HG02759 (cell line): ENCODE measurements around the gene TSPAN15.

Experiments used
- ATAC-seq: cut with Tn5 transposase; IDR thresholded peaks from one replicate; pipeline ENCODE4 v1.9.1; 2021; ENCODE audit warnings: mild to moderate bottlenecking, moderate library complexity; ENCODE audit not compliant: unreplicated experiment

TSPAN15 gene

DNA sequence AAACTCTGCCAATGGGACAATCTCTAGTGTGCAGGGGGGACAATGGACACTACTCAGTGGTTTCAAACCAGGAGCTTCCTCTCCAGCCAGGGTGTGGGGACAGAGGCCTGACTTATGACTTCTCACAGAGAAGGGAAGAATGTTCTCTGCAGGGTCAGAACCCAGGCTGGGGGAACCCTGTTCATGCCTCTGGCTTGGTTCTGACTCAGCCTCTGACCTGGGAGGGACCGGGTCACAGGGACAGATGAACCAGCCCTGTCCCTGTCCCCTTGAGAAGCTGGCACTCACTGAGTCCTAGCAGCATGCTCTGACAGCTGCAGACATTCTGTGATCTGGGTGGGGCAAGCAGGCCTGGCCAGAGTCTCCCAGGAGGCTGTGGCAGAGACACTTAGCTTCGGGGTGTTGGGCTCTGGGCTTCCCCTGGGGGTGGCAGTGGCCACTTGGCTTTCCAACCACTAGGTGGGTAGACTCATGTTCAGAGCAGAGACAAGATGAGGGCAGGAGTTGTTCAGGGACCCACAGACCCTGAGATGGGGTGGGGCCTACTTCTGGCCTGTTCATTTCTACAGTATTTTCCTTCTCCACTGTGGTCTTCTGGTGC is 13.6 kb downstream of the TSPAN15 start:
- ATAC-seq, result peak; percentile 39

DNA sequence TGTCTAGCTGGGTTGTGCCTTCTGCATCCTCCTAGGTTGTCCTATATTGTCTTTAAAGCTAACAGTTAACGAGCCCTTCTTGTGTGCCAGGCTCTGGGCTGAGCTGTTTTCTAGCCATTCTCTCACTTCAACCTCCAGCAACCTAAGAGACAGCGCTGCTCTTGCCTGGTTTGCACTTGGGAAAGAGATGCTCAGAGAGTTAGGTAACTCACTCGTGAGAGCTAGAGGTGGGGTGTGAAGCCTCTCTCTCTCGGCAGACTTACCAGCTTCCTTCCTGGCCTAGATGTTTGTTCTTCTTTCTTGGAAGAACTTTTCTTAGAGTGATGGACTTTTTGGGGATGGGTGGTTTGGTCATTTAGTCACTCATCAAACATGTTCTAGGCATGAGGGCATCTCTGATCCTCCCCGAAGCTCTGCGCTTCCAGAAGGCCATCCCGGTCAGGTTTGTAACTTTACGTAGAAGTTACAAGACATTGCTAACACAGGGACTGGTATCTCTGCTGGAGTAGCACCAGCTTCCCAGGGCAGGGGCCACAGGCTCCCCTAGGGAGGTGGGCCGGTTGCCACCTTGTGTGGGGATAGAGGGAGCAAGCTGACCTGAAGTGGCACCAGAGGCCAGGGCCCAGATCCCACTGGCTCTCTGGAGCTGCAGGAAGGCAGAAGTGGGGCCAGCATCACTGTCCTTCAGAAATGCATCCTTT is 14.3 kb downstream of the TSPAN15 start:
- ATAC-seq, result no peak

DNA sequence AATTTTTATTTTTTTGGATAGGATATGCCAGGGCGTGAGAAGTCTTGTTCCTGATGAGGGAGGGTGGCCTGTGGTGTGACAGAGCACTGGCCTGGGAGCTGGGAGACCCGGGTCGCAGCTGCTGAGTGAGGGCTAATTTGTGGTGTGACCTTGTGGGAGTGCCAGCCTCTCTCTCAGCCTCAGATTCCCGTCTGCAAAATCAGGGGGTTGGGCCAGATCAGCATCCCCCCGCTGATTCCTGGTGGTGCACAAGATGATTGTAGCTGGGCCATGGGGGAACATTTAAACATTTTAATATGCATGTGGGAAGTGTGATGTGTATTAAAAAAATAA is 14.9 kb downstream of the TSPAN15 start:
- no peak for ATAC-seq

DNA sequence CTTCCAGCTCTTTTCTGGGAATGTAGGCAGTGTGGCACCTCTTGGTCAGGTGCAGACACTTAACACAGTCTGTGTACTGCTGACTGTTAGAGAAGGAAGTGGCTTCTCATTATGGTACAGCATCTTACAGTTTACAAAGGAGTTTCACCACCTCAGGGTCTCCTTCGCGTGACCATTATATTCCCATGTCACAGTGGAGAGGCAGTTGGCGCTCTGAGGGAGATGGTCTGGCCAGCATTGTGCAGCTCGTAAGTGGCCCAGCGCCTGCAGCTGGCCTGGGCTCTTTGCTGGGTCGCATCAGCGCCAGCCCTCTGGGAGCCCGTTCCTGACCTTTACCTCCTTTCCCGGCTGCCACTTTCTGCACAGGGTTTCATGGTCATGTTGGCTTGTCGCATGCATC is 15.4 kb downstream of the TSPAN15 start:
- ATAC-seq, result no peak

DNA sequence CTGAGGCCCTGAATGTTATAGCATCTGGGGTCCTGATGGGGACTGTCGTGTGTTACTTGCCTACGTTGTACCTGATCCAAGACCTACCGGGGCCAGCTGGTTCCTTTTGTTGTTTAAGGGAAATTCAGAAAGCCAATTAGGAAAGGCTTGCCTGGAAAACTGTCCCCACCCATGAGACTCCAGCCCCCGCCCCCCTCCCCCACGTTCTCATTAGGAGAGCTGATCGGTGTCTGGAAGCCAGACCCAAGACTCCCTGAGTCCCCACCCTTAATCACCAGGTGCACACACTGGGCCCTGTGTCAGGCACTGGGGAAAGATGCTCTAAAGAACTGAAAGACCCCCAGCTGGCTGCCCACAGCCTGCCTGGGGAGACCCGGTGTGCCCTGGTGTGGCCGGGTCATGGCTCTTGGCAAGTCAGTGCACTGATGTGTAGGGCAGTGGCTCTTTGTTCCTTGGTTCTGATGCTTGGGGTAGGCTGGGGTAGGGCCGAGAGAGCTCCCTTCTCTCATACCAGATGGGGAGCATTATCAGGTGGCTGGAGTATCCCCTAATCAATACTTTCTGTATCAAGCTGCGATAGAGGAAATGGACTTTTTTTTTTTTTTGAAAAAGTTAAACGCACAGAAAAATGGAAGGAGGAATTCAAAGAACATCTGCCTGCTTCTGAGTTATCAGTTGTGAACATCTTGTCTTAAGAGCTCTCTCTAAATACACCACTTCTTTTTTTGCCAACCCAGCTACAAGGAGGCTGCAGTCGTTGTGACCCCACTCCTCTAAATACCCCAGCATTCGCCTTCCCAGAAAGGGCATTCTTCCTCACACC is 16.9 kb downstream of the TSPAN15 start:
- no peak for ATAC-seq

DNA sequence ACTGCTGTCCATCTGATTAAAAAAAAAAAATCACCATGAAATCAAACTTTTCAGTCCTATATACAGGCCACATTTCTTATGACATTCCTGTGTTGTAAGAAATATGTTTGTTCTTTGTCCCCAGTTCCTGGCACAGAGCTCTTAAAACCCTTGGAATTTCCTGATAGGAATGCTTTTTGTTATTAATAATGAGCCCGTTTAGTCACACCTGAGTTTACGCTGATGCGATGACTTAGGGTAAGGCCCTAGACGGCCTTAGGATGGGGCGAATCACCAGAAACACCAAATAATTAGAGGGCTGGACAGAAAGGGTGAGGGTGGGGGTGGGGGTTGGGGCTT is 17.5 kb downstream of the TSPAN15 start:
- ATAC-seq, result no peak

DNA sequence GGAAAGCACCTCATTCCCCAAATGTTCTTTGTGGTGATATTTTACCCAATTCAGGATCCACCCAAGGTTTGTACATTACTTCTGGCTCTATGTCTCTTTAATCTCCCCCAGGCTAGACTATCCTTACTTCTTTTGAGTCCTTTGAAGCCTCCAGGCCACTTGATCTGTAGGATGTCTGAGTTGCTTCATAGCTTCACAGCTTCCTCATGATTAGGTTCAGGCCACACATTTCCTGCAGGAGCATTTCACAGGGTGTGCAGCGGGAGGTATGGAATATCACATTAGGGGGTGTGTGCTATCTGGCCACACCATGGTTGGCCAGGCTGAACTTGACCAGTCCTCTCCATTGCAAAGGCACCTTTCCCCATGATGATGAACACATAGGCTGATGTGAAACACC is 18.7 kb downstream of the TSPAN15 start:
- no peak for ATAC-seq

DNA sequence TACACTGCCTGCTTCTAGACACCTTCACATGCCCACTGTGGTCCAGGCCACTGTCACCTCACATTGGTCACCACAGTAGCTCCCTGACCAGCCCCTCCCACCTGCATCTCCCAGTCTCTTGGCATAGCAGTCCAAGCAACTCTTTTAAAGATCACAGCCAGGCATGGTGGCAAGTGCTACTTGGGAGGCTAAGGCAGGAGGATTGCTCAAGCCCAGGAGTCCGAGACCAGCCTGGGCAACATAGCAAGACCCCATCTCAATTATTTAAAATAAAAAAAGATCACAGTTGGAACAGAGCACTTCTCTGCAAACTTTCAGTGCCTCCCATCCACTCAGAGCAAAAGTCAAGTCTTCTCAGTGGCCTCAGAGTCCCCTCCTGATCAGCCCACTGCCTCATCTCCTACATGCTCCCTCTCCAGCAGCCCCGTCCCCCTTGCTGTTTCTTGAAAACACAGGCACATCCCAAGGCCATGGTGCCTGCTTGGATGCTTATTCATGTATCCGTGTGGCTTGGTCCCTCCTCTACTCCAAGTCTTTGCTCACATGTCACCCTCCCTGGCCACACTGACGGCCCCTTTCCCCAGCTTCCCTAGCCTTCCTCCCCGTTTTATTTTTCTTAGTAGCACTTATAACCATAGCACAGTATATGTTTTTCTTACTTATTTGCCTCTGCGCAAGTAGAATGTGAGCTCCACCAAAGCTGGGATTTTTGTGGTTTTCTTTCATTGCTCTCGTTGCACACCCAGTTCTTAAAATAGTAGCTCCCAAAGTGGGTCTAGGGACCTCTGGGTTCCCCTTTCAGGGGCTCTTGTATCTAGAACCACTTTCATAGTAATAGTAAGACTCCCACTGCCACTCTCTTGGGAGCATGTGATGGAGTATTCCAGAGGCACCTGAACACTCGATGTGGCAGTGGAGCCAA is 19.5 kb downstream of the TSPAN15 start:
- no peak for ATAC-seq

DNA sequence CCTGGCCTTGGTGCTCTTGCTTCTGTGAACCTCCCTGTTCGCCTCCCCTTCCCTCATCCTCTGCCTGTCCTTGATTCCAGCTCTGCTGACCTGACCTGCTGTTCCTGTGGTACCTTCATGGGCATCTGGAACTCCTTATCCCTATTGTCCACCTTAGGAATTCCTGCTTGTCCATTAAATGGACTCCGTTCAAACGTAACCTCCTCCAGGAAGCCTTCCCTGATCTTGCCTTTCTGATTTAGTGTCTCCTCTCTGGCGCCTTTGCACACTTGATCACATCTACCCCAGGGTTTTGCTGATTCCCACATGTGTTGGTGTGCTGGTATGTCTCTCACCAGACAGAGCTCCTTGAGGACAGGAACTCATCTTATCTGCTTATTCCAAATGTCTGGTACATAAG is 20.9 kb downstream of the TSPAN15 start:
- no peak for ATAC-seq

DNA sequence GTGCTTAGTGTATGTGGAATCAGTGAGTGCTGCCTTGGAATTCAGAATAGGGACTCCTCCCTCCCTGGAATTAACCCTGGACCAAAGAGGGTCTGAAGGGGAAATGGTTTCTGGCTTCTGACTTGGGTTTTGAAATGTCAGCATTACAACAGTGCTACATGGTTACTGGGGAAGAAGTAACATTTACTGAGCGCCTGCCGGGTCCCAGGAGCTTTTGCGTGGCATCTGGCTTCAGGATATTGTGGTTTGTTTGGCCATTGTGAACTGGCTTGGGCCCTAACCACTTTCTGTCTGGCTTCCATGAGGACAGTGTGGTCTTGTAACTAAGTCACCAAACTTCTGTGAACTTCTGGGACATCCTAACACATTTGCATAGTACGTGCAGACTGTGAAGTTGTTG is 21.3 kb downstream of the TSPAN15 start:
- no peak for ATAC-seq

DNA sequence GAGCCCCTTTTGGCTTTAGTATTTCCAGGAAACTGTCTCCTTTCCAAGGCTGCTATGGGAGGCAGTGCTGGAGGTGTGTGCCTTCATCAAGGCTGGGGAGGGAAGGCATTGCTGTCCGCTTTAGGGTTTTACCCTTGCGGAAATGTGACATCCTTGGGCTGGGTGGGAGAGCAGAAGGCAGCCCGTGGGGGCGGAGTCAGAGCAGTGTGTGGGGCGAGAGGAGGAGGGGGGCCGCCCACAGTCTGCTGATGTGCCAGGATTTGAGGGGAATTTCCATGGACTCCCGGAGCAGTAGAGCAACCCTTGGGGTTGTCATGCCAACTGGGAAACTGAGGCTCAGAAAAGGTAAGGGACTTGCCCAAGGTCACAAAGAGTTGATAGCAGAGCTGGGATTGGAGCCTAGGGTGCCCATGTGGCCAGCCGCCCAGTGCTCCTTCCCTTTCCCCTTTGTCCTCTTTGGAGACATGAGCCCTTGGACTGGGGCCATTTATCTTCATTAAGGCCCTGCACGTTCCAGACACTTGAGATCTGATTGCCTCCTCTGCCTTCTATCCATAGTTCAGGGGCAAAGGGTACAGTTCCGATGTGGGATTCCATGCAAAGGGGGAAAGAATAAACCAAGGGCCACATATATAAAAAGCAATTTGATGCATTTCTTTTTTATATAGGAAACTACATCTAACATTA is 22.2 kb downstream of the TSPAN15 start:
- no peak for ATAC-seq

DNA sequence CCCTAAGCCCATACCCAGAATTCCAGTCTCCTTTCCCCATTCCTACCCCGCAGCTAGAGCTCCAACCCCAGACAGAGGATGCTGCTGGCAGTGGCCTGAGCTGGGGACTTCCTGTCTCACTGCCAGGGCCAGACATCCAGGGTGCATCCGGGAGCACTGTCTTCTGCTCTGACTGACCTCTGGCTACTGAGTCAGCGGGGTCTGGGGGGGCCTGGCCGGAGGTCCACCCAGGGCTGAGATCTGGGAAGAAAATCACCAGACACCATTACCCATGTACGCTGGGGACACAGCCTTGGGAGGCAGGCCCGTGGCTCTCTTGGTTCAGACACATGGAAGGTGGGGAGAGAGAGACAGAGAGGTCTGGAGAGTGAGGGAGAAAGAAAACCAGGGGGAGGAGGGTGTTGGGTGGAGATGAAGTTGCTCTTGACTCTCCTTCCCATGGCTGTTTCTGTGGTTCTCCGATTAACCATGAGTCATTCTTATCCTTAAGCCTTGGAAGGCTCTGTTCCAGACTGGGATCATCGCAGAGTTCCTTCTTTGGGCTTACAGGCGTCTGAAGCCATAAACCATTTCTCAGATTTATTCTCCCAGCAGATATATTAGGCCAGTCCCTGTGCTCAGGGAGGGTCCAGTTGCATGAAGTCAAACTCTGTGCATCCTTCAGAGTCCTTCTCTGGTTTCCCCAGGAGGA is 23.6 kb downstream of the TSPAN15 start:
- ATAC-seq, result no peak

DNA sequence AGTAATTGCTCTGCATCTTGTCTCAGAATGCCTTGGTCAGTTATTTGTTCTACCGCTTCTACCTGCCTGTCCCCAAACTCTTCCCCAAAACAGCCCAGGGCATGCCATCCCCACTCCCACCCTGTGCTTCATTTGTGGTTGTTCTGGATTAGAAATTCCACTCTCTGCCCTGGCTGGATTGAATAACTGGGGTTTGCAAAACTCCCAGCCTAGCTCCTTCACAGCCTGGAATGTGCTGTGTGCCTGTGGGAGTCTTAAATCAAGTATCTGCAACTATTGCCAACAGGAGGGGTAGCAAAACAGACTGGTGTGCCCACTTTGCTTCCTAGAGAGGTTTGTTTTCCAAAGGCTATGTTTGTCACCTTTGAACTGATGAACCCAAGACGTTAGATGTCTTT is 24.2 kb downstream of the TSPAN15 start:
- ATAC-seq, result no peak

DNA sequence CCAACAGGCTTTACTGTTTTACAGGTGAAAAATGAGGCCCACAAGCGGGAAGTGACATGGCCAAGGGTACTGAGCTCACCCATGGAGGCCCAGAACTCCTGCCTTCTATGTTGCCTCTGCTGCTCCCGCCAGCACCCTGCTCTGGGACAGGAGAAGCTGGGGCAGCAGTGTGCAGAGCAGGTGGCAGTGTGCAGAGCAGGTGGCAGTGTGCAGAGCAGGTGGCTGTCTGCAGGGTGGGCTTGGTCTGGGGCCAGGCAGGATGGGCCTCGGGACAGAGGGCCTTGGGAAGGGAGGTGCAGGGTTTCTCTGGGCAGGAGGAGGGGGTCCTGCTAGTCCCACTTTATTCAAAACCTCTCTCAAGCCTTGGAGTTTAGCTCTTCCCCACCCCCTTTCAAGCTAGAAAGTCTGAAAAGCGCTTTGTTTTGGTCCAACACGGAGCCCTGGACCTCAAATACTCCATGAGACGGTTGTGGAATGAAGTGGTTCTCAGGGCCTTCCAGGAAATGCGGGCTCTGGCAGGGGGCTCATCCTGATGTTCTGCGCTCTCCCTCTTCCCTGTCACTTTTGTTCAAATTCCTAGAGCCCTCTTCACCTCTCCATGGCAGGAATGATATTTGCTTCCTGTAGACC is 26.8 kb downstream of the TSPAN15 start:
- no peak for ATAC-seq

DNA sequence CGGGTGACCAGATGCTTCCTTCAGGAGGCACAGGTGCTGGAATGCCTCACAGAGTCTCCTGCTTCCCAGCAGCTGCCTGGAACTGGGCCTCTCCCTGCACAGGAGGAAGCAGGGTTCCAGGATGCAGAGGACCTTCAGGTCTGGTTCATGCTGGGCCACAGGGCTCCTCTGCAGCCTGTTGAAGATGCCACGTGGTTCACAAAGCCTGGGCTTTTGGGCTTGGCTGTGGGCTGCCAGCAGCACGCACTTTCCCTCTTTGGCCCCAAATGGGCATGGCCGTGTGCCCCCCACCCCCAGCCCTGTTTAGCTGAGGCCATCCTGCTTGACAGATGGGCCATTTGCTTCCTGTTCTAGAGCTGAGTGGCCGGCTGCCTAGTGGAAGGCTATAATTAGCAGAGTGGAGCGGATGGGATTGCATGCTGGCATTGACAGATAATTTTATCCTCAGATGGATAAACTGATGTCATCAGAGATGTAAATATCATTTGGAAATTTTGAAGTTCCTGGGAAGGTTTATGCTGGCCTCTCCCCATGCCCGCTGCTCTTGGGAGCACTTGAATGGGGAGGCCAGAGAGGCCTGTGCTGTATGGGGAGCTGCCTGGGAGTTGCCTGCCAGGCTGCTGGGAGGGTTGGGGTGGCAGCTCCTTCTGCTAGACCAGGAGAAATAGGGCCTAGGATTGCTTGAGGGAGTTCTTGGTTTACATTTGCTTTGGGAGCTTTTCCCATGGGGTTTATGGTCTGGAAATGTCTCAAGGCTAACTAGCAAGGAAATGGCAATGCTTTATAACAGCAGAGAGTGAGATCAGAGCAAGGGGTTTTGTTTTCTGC is 28.2 kb downstream of the TSPAN15 start:
- no peak for ATAC-seq

DNA sequence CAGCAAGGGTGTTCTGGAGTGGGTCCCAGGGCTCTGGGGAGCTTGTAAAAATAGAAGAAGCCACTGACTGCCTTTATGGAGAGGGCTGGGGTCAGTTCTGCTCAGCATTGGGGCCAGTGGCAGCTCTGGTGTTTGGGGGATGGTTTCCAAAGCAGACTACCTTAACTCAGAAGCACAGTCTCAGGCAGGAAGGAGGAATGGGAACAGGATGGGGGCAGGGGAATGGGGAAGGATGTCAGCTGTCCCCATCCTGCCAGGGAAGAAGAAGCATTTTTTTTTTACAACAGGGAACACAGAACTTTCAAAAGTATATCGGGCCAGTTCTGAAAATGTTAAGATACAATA is 28.8 kb downstream of the TSPAN15 start:
- no peak for ATAC-seq

DNA sequence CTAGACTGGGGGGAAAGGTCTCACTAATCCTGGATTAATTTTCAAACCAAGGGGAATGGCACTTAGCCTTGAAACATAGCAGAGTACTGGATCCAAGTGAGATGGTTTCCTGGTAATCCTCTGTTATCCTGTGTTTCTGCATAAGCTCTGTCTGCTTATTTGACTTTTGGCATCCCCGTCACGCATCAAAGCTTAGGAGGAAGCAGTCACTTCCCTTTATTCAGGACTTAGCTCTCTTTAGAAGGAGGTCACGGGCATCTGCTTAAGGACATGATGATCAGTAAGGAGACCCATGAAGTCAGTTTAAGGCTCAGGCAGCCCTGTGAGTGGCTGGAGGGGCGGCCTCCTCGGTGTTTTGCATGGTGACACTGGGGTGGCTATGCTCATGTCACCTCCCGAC is 30.0 kb downstream of the TSPAN15 start:
- ATAC-seq, result no peak

DNA sequence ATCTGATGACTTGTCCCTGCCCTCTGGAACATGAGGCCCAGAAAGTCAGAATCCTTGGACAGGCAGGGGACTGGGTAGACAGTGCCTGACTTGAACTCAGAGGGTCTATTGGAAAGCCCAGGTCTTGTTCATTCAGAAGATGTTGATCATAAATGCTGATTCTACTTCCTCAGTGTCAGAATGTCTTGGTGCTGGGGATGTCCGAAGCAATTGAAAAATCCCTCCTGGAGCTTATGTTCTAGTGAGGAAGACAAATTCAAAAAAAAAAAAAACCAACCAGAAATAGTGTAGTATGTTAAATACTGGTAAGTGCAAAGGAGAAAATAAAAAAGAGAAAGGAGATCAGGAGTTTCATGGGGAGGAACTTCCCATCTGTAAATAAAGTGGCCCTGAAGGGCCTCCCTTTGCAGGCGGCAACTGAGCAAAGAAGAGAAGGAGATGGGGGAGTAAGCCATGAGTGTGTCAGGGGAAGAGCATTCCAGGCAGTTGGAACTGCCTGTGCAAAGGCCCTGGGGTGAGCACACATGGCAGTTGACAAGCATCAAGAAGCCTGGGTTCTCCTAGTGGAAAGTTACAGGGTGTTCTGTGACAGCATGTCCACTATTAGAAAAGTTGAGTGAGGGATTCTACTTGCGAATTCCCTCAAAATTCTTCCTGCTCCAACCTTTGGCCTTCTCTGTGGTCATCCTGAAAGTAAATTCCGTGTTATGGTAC is 30.7 kb downstream of the TSPAN15 start:
- ATAC-seq, result no peak
